ENCODE results near the gene RNF112.

The RNF112 gene

GRCh38 chr17:19410875-19411620 is at the start of gene RNF112:
TSS of gene RNF112 (plus strand) at chr17:19411232. CDS start at chr17:19411409, 177 bp downstream.
- peak; percentile 69 for DNase-seq (ENCODE audit: low spot score)

GRCh38 chr17:19361326-19361725 is 49.7 kb upstream of the RNF112 start:
- no peak for DNase-seq (ENCODE audit: low spot score)

GRCh38 chr17:19361944-19362276 is 49.1 kb upstream of the RNF112 start:
- no peak for DNase-seq (ENCODE audit: low spot score)

GRCh38 chr17:19362277-19363113 is 48.5 kb upstream of the RNF112 start, which contains the start of gene B9D1:
TSS of gene B9D1 (minus strand) at chr17:19362723. CDS start at chr17:19362569, 154 bp downstream.
- peak; percentile 93 for DNase-seq (ENCODE audit: low spot score)

- DNase-seq (ENCODE audit: low spot score) = no peak
Observed at GRCh38 chr17:19363114-19363438, 48.0 kb upstream of the RNF112 start.

- no peak for DNase-seq (ENCODE audit: low spot score)
Observed at GRCh38 chr17:19363460-19364035, 47.5 kb upstream of the RNF112 start.

- no peak for DNase-seq (ENCODE audit: low spot score)
Observed at GRCh38 chr17:19364699-19365498, 46.1 kb upstream of the RNF112 start.

- DNase-seq (ENCODE audit: low spot score) = no peak
Observed at GRCh38 chr17:19365499-19365817, 45.6 kb upstream of the RNF112 start.

- DNase-seq (ENCODE audit: low spot score) = no peak
Observed at GRCh38 chr17:19365833-19366636, 45.0 kb upstream of the RNF112 start.

- no peak for DNase-seq (ENCODE audit: low spot score)
Observed at GRCh38 chr17:19366637-19366972, 44.4 kb upstream of the RNF112 start.

- no peak for DNase-seq (ENCODE audit: low spot score)
Observed at GRCh38 chr17:19368229-19368628, 42.8 kb upstream of the RNF112 start.

- no peak for DNase-seq (ENCODE audit: low spot score)
Observed at GRCh38 chr17:19369107-19369778, 41.8 kb upstream of the RNF112 start.

GRCh38 chr17:19369846-19370492 is 41.1 kb upstream of the RNF112 start:
- no peak for DNase-seq (ENCODE audit: low spot score)

- no peak for DNase-seq (ENCODE audit: low spot score)
Observed at GRCh38 chr17:19370493-19370960, 40.5 kb upstream of the RNF112 start.

GRCh38 chr17:19371259-19372010 is 39.6 kb upstream of the RNF112 start:
- DNase-seq (ENCODE audit: low spot score) = no peak

- no peak for DNase-seq (ENCODE audit: low spot score)
Observed at GRCh38 chr17:19372011-19372370, 39.0 kb upstream of the RNF112 start.

GRCh38 chr17:19372439-19372838 is 38.6 kb upstream of the RNF112 start:
- no peak for DNase-seq (ENCODE audit: low spot score)

- DNase-seq (ENCODE audit: low spot score) = no peak
Observed at GRCh38 chr17:19372866-19373504, 38.0 kb upstream of the RNF112 start.

- peak; percentile 73 for DNase-seq (ENCODE audit: low spot score)
Observed at GRCh38 chr17:19374136-19374535, 36.9 kb upstream of the RNF112 start.
